A204.1 (cell line): ENCODE data around the gene LMOD3.

Experiments
- FAIRE-seq: peaks from 2 replicates; lab custom pipeline; 2012; peaks lifted over from hg19 to GRCh38; lab: Jason Lieb, UNC

LMOD3 gene

DNA sequence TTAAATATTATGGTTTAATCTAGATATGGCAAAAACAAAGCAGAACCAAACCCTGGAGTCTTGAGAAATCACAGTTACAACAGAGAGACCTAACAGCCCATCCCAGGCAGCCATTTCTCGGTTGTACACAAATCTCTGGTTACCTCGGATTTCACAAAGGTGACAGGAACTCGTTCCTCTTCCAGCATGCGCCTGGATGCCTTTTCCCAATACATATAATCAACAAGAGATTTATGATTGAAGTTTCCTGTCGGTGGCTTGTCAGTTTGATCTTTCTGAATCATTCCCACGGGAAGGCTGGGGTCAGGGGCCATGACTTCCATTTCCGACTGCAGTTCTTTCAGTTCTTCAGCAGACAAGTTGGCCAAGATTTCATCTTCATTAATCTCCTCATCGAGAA is 445 bp downstream of the LMOD3 start:
- no peak for FAIRE-seq

DNA sequence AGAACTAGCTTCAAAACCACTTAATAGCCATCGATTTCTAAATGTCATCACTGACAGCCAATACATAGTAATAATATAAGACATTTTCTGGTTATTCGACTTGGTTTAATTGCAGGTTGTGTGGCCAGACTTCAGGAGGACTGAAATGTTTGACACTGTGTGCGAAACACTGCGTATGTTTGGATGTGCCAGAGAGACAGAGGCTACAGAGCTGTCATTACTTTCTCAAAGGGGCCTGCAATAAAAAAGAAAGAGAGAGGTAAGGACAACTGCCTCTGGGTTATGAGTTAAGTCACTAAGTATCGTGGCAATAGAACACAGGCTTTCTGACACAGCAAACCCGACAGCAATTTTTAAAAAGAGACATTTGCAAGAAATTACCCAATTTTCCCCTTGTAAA is 882 bp downstream of the LMOD3 start:
- FAIRE-seq = no peak

DNA sequence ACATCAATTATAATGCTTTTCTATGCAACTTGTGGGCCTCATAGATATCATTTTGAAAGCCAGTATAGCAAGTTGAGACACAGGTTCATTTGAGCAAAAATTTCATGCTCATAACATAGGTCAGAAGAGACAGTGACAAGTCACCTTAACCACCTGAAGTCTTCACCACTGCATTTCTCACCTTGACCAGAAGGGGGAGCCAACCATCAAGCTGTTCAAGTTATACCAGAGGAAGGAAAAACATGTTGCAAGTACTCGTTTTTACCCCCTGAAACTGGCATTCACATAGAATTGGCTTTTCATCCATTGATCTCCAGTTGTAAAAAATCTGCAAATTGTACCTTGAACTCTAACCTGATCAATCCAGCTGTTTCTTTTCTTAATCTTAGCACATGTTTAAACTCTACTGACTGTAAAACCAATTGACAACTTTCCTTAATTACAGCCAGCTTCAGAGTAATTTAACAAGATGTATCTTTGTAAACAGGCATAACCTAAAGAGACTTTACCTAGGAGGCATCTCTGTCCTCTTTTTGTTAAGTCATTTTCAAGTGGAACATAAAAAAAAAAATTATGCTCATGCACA is 1.4 kb downstream of the LMOD3 start:
- peak; percentile 54 for FAIRE-seq

DNA sequence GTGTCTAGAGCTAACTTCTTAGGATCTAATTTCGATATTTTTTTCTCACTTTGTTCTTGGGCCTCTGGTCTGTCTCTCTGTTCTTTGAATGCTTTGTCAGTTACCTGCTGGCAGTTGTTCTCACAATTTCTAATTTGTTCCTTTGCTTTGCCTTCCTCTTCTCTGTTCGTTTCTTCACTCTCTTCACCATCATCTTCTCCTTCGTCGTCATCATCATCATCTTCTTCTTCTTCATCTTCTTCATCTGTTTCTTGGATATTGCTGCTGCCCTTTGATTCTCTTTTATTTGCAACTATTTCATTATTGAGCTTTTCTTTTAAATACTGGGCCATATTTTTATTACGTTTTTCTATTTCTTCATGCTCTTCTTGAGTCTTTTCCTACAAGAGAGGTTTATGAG is 2.7 kb downstream of the LMOD3 start:
- no peak for FAIRE-seq

DNA sequence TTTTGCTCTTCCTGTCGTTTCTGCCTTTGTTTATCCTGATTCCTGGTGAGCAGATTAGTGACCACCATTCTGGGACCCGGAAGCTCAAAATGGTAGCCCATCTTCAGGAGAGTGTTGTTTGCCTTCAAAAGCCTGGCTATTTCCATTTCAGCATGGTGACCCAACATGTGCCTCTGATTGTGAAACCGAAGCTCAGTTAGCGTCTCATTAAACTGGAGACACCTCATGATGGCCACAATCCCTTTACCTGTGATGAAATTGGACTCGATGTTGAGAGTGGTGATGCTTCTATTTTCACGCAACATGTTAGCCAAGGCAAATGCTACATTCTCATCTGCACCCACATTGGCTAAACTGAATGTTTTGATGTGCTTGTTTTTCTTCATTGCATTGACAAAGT is 3.3 kb downstream of the LMOD3 start:
- FAIRE-seq = no peak

DNA sequence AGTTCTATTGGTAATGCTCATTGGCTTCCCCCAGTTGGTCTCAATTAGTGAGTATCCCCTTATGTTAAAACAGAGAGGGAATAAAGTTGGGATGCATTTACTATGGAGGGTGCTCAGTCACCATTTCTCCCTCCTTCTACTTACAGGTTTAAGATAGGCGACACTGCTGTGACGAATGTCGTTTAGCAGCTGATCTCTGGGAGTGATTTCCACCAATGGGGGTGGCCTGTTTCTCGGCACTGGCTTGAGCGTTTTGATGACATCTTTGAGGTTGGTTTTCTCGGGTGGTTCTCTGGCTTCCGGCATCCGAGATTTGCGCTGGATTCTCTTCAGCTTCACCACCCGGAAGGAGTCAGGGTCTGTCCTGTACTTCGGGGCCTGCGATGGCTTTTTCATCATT is 3.8 kb downstream of the LMOD3 start:
- no peak for FAIRE-seq

DNA sequence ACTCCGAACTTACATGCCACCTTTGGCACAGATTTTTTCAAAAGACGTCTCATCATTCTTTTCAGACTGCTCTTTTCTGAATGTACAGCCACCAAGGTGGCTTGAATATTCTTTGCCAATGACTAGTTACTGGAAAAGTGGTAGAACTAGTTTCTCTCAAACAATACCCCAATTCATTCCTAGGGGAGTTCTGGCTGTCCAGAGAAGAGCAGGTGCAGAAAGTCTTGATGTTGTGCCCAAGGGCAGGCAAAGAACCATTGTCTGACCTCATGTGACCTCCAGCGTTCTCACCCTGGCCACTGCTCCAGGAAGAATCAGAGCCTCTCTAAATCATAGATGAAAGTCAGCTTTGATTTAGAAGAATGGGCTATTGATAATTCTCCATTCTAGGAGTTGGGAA is 5.5 kb downstream of the LMOD3 start:
- FAIRE-seq = no peak

DNA sequence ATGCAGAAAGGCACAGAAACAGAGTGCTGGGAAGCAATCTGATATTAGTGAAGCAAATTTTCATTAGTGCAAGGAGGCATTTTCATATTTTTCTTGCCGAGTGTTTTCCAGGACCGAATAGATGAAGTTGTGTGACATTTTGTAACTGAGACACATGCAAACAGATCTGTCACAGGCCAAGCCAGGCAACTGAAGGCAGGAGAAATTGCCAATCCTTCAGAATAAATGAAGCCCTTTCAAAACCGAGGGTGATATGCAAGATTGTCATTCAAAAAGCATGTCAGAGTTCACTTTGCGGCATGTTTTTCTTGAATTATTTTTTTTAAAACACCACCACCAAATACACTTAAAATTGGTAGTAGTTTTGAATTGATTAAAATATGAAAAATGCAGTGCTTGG is 6.2 kb downstream of the LMOD3 start:
- FAIRE-seq = no peak

DNA sequence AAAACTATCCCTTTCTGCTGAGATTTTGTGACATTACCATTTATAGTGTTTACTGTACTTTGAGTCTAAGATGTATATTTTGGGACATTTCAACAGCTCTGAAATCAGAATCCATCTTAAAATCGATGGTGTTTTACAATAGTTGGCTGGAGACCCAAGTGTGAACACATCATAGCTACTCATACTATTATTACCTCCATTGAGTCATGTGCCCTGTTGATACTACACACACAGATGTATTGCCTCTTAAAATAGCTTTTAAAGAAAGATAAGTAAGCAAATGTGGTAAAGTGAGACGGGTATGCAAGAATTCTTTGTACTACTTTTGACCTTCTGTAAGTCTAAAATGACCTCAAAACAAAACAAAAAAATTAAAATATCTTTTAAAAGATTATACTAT is 6.7 kb downstream of the LMOD3 start:
- FAIRE-seq = no peak

DNA sequence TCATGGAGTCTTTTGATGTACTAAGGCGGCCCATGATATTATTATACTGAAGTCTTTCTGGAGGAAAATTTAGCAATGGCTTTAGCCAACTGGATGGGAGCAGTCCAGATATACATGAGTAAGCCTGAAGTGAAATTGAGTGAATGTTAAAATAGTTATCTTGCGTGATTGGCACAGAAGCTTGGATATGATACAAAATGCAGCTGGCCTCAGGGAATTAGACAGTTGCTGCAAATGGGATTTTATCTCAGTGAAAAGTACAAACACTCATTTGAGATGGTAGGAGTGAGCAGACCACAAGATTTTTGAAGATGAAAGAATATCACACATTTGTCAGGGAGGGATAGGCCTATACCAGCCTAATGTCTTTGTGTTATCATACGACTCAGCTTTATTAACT is 8.9 kb downstream of the LMOD3 start:
- FAIRE-seq = no peak

DNA sequence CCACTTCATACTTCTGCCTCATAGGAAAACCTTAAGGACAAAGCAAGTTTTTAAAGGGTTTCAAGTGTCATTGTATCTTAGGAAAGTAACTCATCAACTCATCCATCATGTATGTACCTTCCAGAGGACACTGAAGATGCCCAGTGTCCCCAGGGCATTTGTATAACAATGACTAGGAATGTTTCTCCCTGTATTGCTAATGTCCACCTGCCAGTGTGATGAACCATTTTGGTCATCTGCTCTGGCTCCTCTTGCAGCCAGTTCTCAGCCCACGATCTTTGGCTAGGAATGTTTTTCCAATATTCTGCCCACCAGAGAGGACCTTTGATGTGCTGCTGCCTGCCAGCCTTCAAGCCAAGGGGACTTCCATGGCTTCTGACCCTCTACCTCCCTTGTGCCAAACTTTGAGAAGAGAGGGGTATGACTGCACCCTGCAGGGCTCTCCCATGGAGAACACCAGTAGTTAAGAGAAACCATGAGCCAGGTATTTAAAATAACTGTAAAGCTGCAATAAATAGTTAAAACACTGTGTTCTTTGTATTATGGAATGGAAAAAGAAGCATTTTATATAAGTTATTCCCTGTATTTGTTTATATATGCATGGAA is 11.4 kb downstream of the LMOD3 start:
- FAIRE-seq = no peak

DNA sequence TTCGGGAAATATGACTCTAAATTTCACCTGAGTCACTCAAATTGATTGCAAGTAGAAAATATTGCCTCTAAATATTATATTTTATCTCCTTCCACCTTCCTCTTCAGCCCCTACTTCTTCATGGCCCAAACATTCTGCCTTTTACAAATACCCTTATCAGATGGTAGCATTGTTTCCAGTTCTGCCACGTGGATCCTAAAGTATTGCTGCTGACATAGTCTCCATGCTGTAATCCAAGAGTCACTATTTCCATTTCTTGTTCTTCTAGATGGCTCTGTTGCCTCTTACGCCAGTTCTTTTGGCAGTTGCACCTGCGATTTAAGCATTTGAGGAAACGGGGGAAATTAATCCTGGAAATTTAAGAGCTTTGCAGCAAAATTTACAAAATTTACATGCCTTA is 13.6 kb downstream of the LMOD3 start:
- FAIRE-seq = no peak

DNA sequence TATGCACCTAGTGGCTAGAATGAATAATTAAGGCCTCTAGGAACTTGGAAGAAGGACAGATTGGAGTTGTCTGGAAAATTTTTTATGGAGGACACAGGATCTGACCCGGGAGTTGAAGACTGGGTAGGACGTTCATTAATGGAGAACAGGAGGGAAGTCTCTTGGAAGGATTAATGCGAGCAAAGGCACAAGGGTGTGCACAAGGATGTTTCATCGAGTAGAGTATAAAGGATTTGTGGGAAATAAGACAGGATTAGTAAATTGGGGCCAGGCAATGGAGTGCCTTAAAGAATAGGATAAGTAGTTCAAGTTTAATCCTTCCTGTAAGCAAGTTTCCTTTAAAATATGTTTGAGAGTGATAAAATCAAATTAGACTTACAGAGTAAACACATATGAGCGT is 14.6 kb downstream of the LMOD3 start:
- no peak for FAIRE-seq

DNA sequence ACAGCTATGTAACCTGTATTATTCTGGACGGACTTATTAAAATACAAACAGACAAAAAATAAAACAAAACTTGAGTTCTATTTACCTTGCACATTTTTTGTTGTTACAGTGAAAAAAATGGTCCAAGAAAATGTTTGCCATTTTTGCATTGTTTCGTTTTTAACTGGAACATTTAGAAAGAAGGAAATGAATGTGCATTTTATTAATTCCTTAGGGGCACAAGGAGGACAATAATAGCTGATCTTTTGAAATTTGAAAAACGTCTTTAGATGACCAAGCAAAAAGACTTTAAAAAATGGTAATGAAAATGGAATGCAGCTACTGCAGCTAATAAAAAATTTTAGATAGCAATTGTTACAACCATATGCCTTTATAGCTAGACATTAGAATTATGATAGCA is 17.1 kb downstream of the LMOD3 start:
- peak; percentile 27 for FAIRE-seq

DNA sequence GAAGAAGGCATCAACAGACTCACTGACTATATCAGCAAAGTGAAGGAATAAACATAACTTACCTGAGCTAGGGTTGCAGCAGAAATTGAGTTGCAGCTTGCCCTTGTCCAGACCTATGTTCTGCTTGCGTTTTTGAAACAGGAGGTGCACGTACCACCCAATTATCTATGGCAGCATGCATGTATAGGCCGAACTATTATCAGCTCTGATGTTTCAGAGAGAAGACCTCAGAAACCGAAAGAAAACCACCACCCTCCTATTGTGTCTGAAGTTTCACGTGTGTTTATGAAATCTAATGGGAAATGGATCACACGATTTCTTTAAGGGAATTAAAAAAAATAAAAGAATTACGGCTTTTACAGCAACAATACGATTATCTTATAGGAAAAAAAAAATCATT is 17.8 kb downstream of the LMOD3 start:
- FAIRE-seq = no peak

DNA sequence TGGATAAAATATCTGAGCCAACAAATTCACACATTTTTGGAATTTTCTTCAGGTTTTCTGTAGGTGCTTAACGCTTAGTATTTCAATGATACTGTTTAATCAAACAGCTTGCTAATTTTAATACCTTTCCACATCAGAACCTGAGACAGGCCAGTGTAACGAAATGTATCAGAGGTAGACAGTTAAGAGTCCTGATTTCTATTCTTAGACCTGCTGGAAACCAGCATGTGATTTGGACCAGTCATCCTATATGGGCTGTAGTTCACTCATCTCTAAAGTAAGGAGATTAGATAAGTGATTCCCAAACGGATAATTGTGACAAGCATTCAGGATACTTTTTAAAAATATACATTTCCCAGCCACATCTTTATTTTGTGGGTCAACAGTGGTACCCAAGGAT is 19.3 kb downstream of the LMOD3 start:
- no peak for FAIRE-seq

DNA sequence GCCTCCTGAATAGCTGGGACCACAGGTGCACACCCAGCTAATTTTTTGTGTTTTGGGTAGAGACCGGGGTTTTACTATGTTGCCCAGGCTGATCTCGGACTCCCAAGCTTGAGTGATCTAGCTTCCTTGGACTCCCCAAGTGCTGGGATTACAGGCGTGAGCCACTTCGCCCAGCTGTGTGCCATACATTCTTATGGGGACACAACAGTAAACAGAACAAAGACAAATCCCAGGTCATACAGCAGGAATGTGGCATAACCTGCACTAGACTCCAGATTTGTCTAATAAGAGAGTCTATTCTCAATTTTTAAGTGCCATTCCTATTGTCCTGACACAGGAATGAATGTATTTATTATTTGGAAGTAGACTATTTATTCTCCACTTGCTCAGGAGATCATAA is 20.0 kb downstream of the LMOD3 start:
- FAIRE-seq = no peak

DNA sequence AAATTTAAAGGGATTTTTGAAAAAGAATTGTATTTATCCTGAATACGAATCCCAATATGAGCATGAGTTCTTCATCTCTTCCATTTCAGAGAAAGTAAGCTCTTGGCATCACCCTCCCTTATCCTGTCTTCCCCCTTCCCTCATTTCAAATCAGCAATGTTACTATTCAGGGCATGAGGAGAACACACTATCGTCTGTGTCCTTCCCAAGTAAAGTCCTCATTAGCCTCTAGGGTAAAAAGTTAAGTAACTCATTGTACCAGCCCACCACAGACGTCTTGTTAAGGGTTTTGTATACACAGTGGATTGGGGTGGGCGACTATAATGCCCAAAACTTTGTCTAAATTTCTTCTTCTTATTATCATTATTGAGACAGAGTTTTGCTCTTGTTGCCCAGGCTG is 22.8 kb downstream of the LMOD3 start:
- no peak for FAIRE-seq

DNA sequence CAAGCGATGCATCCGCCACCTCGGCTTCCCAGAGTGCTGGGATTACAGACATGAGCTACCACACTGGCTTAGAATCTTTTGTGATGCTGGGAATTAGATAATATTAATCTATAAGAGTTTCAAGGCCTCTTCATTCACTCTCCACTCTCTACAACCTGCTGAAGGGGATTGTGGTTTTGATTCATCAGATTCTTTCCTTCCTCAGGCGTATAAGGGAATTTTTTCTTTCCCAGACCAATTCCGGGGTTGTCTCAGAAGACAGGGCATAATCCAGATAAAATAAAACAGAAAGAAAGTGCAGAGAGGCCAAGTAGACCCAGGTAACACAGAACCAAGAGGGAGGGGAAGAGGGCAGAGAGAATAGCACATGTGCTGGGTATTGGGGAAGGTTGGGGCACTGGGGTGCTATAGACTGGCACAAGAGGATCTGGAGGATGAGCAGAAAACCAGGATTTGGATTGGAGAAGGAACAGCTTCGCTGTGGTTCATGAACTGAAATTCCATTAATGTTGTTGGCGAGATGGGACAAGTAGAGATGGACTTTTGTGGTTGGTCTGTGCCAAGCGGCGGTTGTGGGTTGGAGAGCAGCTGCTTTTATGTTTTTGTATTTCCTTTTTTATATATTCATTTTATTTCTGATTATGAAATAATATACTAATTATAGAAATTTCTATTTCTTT is 24.8 kb downstream of the LMOD3 start:
- FAIRE-seq = no peak

DNA sequence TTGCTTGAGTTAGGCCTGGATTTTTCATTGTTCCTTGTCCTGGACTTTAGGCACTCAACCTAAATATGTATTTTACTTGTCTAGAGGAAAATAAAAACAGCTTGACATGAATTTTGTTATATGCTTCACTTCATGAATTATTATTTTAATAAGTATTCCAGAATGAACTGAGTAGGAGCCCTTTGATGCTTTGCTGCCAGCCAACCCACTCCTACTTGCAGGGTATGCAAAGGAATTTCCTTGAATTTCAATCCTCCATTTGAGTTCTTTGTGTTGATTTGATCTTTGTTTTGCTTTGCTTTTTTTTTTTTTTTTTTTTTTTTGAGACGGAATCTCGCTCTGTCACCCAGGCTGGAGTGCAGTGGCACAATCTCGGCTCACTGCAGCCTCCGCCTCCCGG is 26.1 kb downstream of the LMOD3 start:
- no peak for FAIRE-seq

DNA sequence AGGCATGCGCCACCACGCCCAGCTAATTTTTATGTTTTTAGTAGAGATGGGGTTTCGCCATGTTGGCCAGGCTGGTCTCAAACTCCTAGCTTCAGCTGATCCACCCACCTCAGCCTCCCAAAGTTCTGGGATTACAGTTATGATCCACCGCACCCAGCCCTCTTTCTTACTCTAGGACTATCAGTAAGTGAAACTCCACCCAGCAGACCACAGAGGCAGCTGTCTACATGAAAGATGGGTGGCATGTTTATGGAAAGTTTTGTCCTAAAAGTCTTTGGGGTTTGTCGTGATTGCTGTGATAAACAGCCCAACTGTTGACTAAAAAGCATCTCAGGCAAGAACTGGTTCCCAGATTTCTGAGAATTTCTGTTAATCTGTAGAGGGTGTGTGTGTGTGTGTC is 26.8 kb downstream of the LMOD3 start:
- no peak for FAIRE-seq

DNA sequence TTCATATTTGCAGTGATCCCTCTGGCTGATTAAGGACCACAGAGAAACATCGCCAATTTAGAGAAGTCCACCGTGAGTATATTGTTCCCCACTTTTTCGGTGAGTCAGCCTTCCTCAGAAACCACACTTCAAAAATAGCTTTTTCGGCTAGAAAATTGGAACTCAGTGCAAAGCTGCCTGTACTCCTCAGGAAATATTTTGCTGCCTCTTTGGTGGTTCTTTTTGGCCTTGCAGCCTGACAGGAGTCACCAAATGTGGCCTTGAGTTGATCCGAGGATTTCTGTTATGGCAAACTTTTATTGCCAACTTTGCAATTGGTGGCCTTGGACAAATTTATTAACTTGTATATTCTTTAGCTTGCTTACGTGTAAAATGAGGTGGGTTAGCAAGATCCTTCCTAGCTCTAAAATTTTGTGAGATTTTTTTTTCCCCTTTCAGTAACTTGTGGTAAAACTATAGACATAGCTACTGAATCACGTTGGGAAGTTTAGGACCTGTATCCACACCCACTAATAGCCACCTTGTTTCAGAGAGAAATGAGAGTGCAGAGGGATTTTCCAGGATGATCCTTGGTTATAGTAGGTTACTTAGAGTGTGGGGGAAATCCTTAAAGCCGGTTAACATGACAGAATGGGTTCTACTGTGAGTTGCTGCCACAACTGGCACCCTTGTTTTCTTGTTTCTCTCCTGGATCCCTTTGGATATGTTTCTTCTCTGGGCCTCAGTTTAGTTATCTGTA is 27.8 kb downstream of the LMOD3 start:
- no peak for FAIRE-seq

DNA sequence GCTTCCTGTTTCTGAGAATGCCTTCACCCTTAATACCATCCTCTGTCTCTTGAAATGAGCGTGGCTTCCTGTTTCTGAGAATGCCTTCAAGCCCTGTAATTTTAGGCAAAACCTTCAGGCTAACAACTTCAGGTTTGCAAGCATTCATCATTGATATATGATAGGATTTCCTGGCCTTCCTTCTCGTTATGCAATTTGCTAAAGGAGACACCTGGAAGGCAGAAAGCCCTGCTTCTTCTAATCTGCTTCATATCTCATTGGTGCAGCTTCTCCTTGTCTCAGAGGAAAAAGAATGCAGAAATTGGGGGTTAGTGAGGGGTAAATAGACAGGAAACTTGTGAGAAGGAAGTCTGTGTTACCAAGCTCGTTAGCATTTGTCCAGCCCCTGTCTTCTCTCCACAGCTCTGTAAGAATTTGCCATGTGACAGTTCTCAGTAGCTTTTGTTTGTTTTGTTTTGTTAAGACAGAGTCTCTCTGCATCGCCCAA is 30.3 kb downstream of the LMOD3 start:
- no peak for FAIRE-seq
